ENCODE data around the gene SLC29A4.
"Not testable (repeated sequence)": the region's sequence is repeated elsewhere in the genome, so short reads cannot be mapped to it uniquely, and the experiment has no call there.

The SLC29A4 gene

DNA sequence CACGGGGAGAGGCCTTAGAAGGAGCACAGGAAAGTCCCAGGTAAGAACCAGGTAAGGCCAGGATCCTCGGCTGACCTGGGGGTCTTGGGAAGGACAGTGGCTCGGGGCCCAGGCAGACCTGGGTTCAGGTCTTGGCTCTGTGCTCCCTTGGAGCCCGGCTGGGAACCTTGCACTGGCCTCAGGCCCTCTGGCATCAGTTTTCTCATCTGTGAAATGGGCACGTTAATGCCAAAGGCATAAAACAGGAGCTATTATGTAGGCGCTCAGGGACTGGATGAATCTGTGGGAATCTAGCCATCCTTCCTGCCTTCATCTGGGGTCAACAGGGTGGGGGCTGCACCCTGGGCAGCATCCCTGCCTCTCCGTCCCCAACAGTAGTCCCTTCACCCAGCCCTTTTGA is 8.3 kb upstream of the SLC29A4 start:
- Histone ChIP-seq H2AFZ (no peak overlapping the region), H3K4me2 (ENCODE audit: low read length) (no peak overlapping the region), H3K27me3 (ENCODE audit: control insufficient read depth, insufficient read depth, low read length) (no peaks in the 10 kb centered on the region), H3K4me3 (ENCODE audit: low read depth, low read length) (no peak overlapping the region), H3K9me3 (ENCODE audit: control insufficient read depth, low read length) (no peaks in the 10 kb centered on the region), H3K9ac (no peak overlapping the region), H3K27ac (no peak overlapping the region), H3K4me1 (no peaks in the 10 kb centered on the region), H3K79me2 (no peaks in the 10 kb centered on the region), H3K36me3 (ENCODE audit: control insufficient read depth, insufficient read depth, low read length) (no peaks in the 10 kb centered on the region)
- TF ChIP-seq, protein P1, sequence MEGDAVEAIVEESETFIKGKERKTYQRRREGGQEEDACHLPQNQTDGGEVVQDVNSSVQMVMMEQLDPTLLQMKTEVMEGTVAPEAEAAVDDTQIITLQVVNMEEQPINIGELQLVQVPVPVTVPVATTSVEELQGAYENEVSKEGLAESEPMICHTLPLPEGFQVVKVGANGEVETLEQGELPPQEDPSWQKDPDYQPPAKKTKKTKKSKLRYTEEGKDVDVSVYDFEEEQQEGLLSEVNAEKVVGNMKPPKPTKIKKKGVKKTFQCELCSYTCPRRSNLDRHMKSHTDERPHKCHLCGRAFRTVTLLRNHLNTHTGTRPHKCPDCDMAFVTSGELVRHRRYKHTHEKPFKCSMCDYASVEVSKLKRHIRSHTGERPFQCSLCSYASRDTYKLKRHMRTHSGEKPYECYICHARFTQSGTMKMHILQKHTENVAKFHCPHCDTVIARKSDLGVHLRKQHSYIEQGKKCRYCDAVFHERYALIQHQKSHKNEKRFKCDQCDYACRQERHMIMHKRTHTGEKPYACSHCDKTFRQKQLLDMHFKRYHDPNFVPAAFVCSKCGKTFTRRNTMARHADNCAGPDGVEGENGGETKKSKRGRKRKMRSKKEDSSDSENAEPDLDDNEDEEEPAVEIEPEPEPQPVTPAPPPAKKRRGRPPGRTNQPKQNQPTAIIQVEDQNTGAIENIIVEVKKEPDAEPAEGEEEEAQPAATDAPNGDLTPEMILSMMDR (IDR thresholded peaks at IDR 0.05) = no peak

DNA sequence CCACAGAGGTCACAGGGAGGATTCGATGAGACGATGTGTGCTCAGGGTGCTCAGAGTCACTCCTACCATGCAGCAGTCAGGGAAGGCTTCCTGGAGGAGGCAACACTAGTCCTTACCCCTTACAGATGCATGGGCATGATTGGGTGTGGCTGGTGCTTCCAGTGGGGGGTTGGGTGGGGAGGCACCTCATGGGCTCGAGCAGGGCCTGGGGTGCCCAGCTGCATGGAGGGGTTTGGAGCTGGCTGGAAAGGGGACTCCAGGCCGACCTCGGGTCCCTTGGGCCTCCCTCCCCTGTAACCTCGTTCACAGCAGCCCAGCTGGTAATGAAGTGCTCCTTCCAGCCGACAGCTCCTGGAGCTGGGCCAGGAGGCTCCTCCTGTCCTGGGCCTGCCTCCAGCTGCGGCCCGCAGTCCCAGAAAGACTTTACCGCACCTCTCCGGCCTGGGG is 7.7 kb upstream of the SLC29A4 start:
- not testable (repeated sequence) for H2AFZ ChIP-seq; H3K9me3 ChIP-seq (ENCODE audit: control insufficient read depth, low read length); H3K27me3 ChIP-seq (ENCODE audit: control insufficient read depth, insufficient read depth, low read length); H3K4me2 ChIP-seq (ENCODE audit: low read length); H3K9ac ChIP-seq; H3K79me2 ChIP-seq; H3K27ac ChIP-seq; H3K4me1 ChIP-seq; H3K4me3 ChIP-seq (ENCODE audit: low read depth, low read length); H3K36me3 ChIP-seq (ENCODE audit: control insufficient read depth, insufficient read depth, low read length)

DNA sequence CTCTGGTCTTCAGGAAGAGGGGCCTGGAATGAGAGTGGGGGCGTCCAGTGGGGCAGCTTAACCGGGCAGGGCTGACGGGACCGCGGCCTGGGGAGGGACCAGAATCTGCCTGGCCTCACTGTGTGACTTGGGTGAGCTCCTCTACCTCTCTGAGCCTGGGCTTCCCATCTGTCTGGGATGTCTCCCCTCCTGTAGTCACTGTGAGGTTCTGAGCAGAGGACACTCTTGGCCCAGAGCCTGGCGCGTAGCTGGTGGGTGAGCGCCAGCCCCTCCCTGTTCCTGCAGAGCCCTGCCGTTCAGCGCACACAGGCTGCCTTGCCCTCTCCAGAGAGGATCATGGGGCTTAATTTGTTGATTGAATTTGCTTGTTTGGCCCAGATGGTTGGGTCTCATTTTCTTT is 7.2 kb upstream of the SLC29A4 start:
- H2AFZ ChIP-seq; H3K9me3 ChIP-seq (ENCODE audit: control insufficient read depth, low read length); H3K4me2 ChIP-seq (ENCODE audit: low read length); H3K4me3 ChIP-seq (ENCODE audit: low read depth, low read length); H3K27me3 ChIP-seq (ENCODE audit: control insufficient read depth, insufficient read depth, low read length); H3K36me3 ChIP-seq (ENCODE audit: control insufficient read depth, insufficient read depth, low read length); H3K4me1 ChIP-seq; H3K9ac ChIP-seq; H3K27ac ChIP-seq; H3K79me2 ChIP-seq: not testable (repeated sequence)

- H3K4me1 ChIP-seq; H3K4me2 ChIP-seq (ENCODE audit: low read length): not testable (repeated sequence)
These were observed 6.6 kb upstream of the SLC29A4 start for GRCh38 chr7:5276123-5276522.

DNA sequence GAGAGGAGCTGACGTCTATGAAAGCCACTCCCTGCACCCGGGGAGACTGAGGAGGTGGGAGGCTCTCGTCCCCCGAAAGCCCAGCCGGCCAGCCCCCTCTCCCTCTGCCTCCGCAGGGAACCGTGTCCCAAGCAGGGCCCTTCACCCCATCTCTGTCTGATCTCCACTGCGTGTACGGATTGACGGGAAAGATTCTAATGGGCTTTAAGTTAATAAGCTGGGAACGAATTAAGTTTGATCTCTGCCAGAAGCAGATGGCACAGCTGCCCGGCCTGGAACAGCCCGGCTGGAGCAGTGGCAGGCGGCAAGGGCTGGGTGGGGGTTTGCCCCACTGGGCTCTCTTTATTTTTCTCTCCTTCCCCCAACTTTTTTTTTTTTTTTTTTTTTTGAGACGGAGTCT is 6.1 kb upstream of the SLC29A4 start:
- no peaks in the 10 kb centered on the region for H3K9me3 ChIP-seq (ENCODE audit: control insufficient read depth, low read length)
- H3K27me3 ChIP-seq (ENCODE audit: control insufficient read depth, insufficient read depth, low read length) = no peaks in the 10 kb centered on the region
- no peak overlapping the region for H3K27ac ChIP-seq
- H2AFZ ChIP-seq = no peak overlapping the region
- H3K4me1 ChIP-seq = no peaks in the 10 kb centered on the region
- TF ChIP-seq, protein P1 (IDR thresholded peaks at IDR 0.05) = no peak
- H3K9ac ChIP-seq = no peak overlapping the region
- no peak overlapping the region for H3K4me3 ChIP-seq (ENCODE audit: low read depth, low read length)
- H3K36me3 ChIP-seq (ENCODE audit: control insufficient read depth, insufficient read depth, low read length) = no peaks in the 10 kb centered on the region
- H3K79me2 ChIP-seq = no peaks in the 10 kb centered on the region
- no peak overlapping the region for H3K4me2 ChIP-seq (ENCODE audit: low read length)

More at GRCh38 chr7:5276123-5276522, 6.6 kb upstream of the SLC29A4 start:
- not testable (repeated sequence) for H3K4me3 ChIP-seq (ENCODE audit: low read depth, low read length); H3K27me3 ChIP-seq (ENCODE audit: control insufficient read depth, insufficient read depth, low read length); H3K79me2 ChIP-seq; H2AFZ ChIP-seq; H3K9me3 ChIP-seq (ENCODE audit: control insufficient read depth, low read length); H3K36me3 ChIP-seq (ENCODE audit: control insufficient read depth, insufficient read depth, low read length); H3K27ac ChIP-seq; H3K9ac ChIP-seq

- no peaks in the 10 kb centered on the region for H3K27me3 ChIP-seq (ENCODE audit: control insufficient read depth, insufficient read depth, low read length)
- no peaks in the 10 kb centered on the region for H3K36me3 ChIP-seq (ENCODE audit: control insufficient read depth, insufficient read depth, low read length)
- H3K4me3 ChIP-seq (ENCODE audit: low read depth, low read length) = no peak overlapping the region
- H3K79me2 ChIP-seq = no peaks in the 10 kb centered on the region
- TF ChIP-seq, protein P1 (IDR thresholded peaks at IDR 0.05) = no peak
- H3K9me3 ChIP-seq (ENCODE audit: control insufficient read depth, low read length) = no peaks in the 10 kb centered on the region
- no peak overlapping the region for H3K4me2 ChIP-seq (ENCODE audit: low read length)
- H3K27ac ChIP-seq = no peak overlapping the region
- H3K9ac ChIP-seq = no peak overlapping the region
- no peak overlapping the region for H2AFZ ChIP-seq
- H3K4me1 ChIP-seq = no peaks in the 10 kb centered on the region
These were observed 4.0 kb upstream of the SLC29A4 start for GRCh38 chr7:5278766-5279165.
